Activated T-helper 17 cell treated with anti-CD3 and anti-CD28 coated beads, Interleukin-2, amount 50 U/mL, for 72 hours (primary cell): Measurements from ENCODE around the gene SPRR5. TPM values are rescaled to one million over a fixed set of nuclear protein-coding genes. Genes with fewer than 3 reads are reported as not detected.

ENCODE experiments used
- ATAC-seq: fragments of 150-1000 bp; cut with Tn5 transposase; replicated peaks from 2 replicates; pipeline ENCODE4 v1.10.0; 2021; ENCODE audit warnings: mild to moderate bottlenecking, moderate library complexity
- H3K27ac Mint-ChIP-seq: one replicate; pipeline ENCODE4 v1.8.0; 2022; ENCODE audit warnings: mixed read lengths
- H3K27me3 Mint-ChIP-seq: one replicate; pipeline ENCODE4 v1.8.0; 2022; ENCODE audit warnings: mixed read lengths
- H3K36me3 Mint-ChIP-seq: one replicate; pipeline ENCODE4 v1.8.0; 2022; ENCODE audit warnings: low read depth, mild to moderate bottlenecking, mixed read lengths
- H3K4me1 Mint-ChIP-seq: one replicate; pipeline ENCODE4 v1.8.0; 2022; ENCODE audit warnings: mixed read lengths
- H3K4me3 Mint-ChIP-seq: one replicate; pipeline ENCODE4 v1.8.0; 2022; ENCODE audit warnings: mild to moderate bottlenecking, mixed read lengths
- H3K9me3 Mint-ChIP-seq: one replicate; pipeline ENCODE4 v1.8.0; 2022; ENCODE audit warnings: mixed read lengths
- total RNA-seq, 2 donors: library from RNA; stranded (reverse); gene quantifications; one replicate each; pipeline ENCODE4 v1.2.3, GENCODE V29; 2022

SPRR5 gene
- total RNA-seq, 2 donors from 2014 or later = not detected

DNA sequence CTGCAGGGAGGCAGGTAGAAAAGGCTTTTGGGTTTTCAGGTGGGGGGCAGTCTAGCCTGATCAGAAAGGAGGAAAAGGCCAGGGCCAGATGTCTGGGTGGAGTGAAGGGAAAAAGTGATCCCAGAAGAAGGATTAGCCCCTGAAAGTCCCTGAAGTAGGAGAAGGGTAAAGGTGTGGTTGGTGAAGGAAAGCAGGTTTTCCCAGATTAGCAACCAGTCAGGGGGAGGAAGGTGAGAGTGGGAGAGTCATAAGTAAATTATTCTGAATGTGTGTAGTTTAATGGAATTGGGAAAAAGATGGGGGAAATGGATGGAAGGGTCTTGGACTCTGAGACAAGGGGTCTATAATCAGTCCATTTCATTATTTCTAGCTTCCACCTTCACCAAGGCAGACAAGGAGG, 36.2 kb downstream of the SPRR5 start:
- Mint-ChIP-seq H3K4me3 (no peak overlapping the region), H3K9me3 (no peaks in the 10 kb centered on the region), H3K36me3 (no peaks in the 10 kb centered on the region), H3K4me1 (no peaks in the 10 kb centered on the region), H3K27me3 (peaks cover 68% of the 10 kb centered on the region), H3K27ac (no peak overlapping the region)
- ATAC-seq = no peak

DNA sequence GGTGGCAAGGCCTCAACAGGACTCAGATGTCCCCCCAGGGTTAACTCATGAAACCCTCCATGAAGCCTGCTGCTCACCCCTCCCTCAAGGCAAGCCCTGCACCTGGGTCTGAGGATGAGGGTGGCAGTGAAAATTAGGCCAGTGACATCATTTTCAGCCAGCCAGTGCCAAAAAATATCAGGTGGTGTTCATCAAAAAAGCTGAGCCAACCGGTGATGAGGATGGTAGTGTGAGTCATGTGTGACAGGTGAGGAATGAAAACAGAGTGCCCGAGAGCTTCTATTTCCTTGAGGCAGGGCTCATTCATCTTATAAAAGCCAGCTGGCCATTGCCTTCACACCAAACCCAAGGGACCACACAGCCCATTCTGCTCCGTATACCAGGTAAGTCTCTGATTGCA, 36.7 kb downstream of the SPRR5 start, which contains the start of gene SPRR1A:
Gene SPRR1A (plus strand): TSS at position 339 of the 400 bp plus-strand sequence. CDS start 1,150 bp downstream, outside the sequence.
- Mint-ChIP-seq H3K4me1 (no peaks in the 10 kb centered on the region), H3K36me3 (no peaks in the 10 kb centered on the region), H3K27ac (no peak within 1 kb of the TSS), H3K4me3 (no peak within 1 kb of the TSS), H3K27me3 (peaks cover 72% of the 10 kb centered on the region), H3K9me3 (no peaks in the 10 kb centered on the region)
- no peak for ATAC-seq

DNA sequence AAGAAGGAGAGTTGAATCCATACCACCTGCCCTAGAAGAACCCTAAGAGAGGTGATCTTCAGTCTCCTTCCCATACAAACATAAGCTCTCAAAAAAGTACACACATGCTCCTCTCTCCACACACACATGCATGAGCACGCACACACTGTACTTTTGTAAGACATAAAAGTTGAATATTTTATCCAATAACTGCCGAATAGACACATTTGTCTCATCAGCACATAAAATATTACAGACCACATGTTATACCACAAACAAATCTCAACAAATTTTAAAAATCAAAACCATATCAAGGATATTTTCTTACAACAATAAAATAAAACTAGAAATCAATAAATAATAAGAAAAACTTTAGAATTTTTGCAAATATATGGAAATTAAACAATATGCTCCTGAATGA, 39.6 kb downstream of the SPRR5 start:
- no peak overlapping the region for H3K27ac Mint-ChIP-seq
- no peaks in the 10 kb centered on the region for H3K4me1 Mint-ChIP-seq
- no peaks in the 10 kb centered on the region for H3K36me3 Mint-ChIP-seq
- no peak for ATAC-seq
- no peaks in the 10 kb centered on the region for H3K9me3 Mint-ChIP-seq
- H3K4me3 Mint-ChIP-seq = no peak overlapping the region
- H3K27me3 Mint-ChIP-seq = peaks cover 62% of the 10 kb centered on the region

DNA sequence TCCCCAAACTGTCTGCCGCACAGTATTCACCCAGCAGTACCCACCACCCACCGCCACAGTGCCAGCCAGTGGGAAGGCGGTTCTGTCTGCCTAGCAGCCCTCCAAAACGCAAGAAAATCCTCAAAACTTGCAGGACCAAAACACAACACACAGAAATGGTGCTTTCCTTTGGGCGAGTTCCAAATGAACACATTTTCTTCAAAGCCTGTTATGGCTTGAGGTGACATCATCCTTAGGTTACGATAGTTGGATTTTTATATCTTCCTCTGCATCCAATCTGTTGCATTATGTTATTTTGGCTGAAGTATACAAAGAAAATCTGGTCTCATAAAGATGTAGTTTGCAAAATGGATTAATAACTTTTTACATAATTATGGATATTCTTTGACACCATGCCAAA, 46.2 kb downstream of the SPRR5 start:
- H3K36me3 Mint-ChIP-seq = no peaks in the 10 kb centered on the region
- peaks cover 30% of the 10 kb centered on the region for H3K27me3 Mint-ChIP-seq
- no peak overlapping the region for H3K27ac Mint-ChIP-seq
- ATAC-seq = no peak
- H3K9me3 Mint-ChIP-seq = no peaks in the 10 kb centered on the region
- H3K4me1 Mint-ChIP-seq = no peaks in the 10 kb centered on the region
- H3K4me3 Mint-ChIP-seq = no peak overlapping the region

DNA sequence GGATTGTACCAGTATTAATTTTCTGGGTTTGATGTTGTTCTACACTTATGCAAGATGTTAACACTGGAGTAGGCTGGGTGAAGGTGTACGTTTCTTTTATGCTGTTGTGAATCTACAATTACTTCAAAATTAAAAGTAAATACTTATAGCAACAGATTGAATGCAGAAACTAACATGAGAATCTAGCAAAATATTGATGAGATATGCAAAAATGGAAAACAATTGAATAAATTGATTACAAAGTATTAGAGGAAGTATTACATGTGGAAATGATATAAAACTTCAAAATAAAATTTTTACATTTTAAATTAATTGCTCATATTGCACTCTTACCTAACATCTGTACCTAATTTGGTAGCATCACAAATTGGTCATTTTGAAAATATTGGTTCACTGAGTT, 48.8 kb downstream of the SPRR5 start:
- no peaks in the 10 kb centered on the region for H3K4me1 Mint-ChIP-seq
- no peak overlapping the region for H3K27ac Mint-ChIP-seq
- ATAC-seq = no peak
- no peaks in the 10 kb centered on the region for H3K9me3 Mint-ChIP-seq
- no peaks in the 10 kb centered on the region for H3K36me3 Mint-ChIP-seq
- no peak overlapping the region for H3K4me3 Mint-ChIP-seq
- H3K27me3 Mint-ChIP-seq = peaks cover 32% of the 10 kb centered on the region

DNA sequence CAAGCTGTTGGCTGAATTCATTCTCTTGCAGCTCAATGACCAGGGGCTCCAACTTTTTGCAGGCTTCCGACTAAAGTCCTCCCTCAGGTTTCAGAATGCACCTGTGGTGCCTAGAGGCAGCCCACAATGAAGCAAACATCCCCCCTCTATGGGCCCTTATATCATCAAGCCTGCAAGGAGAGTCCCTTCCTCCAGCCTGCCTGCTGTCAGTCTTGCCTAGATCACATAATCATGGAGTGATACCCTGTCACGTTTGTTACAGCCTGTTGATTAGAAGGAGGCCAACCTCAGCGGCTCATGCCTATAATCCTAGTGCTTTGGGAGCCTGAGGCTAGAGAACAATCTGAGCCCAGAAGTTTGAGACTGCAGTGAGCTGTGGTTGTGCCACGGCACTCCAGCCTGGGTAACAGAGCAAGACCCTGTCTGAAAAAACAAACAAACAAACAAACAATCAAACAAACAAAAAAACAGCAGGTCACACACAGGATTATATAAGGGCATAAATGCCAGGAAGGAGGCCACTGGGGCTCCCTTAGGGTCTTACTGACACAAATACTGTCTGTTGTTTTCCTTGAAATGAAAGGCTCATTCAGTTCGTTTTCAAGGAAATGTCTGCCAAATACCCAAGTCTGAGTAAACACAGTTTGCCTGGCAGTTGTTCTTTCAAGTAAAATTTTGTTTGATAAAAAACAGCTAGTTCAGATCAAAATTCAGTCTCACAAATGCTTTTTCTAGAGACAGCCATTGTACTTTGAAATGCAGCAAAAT, 49.8 kb downstream of the SPRR5 start:
- Mint-ChIP-seq H3K36me3 (no peaks in the 10 kb centered on the region), H3K9me3 (no peaks in the 10 kb centered on the region), H3K4me3 (no peak overlapping the region), H3K4me1 (no peaks in the 10 kb centered on the region), H3K27me3 (peaks cover 29% of the 10 kb centered on the region), H3K27ac (no peak overlapping the region)
- no peak for ATAC-seq

DNA sequence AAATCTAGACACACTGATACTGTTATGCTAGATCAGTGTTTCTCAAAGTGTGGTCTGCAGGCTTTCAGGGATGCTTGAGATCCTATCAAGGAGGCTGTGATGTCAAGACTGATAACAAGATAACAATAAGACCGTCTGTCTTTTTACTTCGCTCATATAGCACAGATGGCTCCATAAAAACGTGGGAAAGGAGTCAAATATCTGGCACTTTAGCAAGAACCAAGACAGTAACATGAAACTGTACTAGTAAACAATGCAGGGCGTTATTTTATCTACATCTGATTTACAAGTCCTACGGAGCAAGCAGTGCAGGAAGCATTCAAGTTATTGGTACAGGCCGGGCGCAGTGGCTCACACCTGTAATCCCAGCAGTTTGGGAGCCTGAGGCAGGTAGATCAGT, 50.9 kb downstream of the SPRR5 start:
- peaks cover 33% of the 10 kb centered on the region for H3K27me3 Mint-ChIP-seq
- H3K36me3 Mint-ChIP-seq = no peaks in the 10 kb centered on the region
- ATAC-seq = no peak
- no peaks in the 10 kb centered on the region for H3K9me3 Mint-ChIP-seq
- H3K27ac Mint-ChIP-seq = no peak overlapping the region
- H3K4me1 Mint-ChIP-seq = no peaks in the 10 kb centered on the region
- no peak overlapping the region for H3K4me3 Mint-ChIP-seq

DNA sequence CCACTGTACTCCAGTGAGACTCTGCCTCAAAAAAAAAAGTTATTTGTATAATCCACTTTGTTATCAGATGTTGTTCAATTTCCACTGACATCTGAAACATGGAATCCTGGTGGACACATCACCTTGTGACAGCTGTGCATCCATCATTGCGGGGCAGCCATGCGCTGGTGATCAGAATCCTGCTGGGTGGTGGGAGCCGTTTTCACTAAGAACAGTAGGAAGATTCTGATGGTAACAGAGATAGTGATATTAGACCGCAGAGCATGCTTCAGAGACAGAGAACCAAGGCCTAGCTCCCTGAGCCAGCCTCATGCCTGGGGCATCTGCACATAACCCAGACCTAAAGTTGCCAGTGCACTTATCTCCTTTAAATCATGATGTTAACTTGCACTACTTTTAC, 51.5 kb downstream of the SPRR5 start:
- no peak for ATAC-seq
- Mint-ChIP-seq H3K9me3 (no peaks in the 10 kb centered on the region), H3K27me3 (peaks cover 33% of the 10 kb centered on the region)

More for the DNA sequence above, 51.5 kb downstream of the SPRR5 start:
- Mint-ChIP-seq H3K27ac (no peak overlapping the region), H3K36me3 (no peaks in the 10 kb centered on the region), H3K4me1 (no peaks in the 10 kb centered on the region), H3K4me3 (no peak overlapping the region)

Other genes starting within 250 kb of the SPRR5 start
- not detected for gene LCE2A, start 248.9 kb upstream of the SPRR5 start, total RNA-seq
- not detected for gene LCE4A, start 239.0 kb upstream of the SPRR5 start, total RNA-seq
- not detected for gene KPRP, start 189.2 kb upstream of the SPRR5 start, total RNA-seq
- gene LCE1F, start 172.1 kb upstream of the SPRR5 start, total RNA-seq = not detected
- not detected for gene LCE1E, start 160.9 kb upstream of the SPRR5 start, total RNA-seq
- not detected for gene LCE1D, start 150.5 kb upstream of the SPRR5 start, total RNA-seq
- not detected for gene LCE1C, start 140.6 kb upstream of the SPRR5 start, total RNA-seq
- not detected for gene LCE1B, start 135.2 kb upstream of the SPRR5 start, total RNA-seq
- gene LCE1A, start 119.7 kb upstream of the SPRR5 start, total RNA-seq = not detected
- gene LCE6A, start 104.3 kb upstream of the SPRR5 start, total RNA-seq = not detected
- not detected for gene LCE7A, start 87.2 kb upstream of the SPRR5 start, total RNA-seq
- not detected for gene SMCP, start 68.9 kb upstream of the SPRR5 start, total RNA-seq
- gene IVL, start 38.7 kb upstream of the SPRR5 start, total RNA-seq = not detected
- gene SPRR4, start 23.4 kb downstream of the SPRR5 start, total RNA-seq = not detected
- not detected for gene SPRR1A, start 36.9 kb downstream of the SPRR5 start, total RNA-seq
- gene SPRR3, start 54.5 kb downstream of the SPRR5 start, total RNA-seq = not detected
- not detected for gene SPRR1B, start 84.0 kb downstream of the SPRR5 start, total RNA-seq
- not detected for gene SPRR2D, start 93.9 kb downstream of the SPRR5 start, total RNA-seq
- gene SPRR2A, start 110.3 kb downstream of the SPRR5 start, total RNA-seq = not detected
- not detected for gene SPRR2B, start 124.4 kb downstream of the SPRR5 start, total RNA-seq
- gene SPRR2E, start 147.3 kb downstream of the SPRR5 start, total RNA-seq = not detected
- gene SPRR2F, start 166.3 kb downstream of the SPRR5 start, total RNA-seq = not detected
- gene SPRR2G, start 203.7 kb downstream of the SPRR5 start, total RNA-seq = not detected